A549 (cell line): Measurements from ENCODE around the gene CCL20.

Source experiments
- CHD4 ChIP-seq: fragments of 200-600 bp; sonication (generic); IDR thresholded peaks from 2 replicates; pipeline ENCODE4 v1.6.1; 2016; ENCODE audit warnings: antibody characterized with exemption, mild to moderate bottlenecking, borderline replicate concordance
- CTCF ChIP-seq: fragments of >200 bp; sonication (Bioruptor Twin); formaldehyde crosslinking; IDR thresholded peaks from 3 replicates; pipeline ENCODE4 v1.5.1; 2016
- ELK1 ChIP-seq: fragments of 150-350 bp; IDR thresholded peaks from 2 replicates; pipeline ENCODE4 v1.6.1; 2014; ENCODE audit warnings: low read depth, mild to moderate bottlenecking, low read length
- FOSL2 ChIP-seq, 2 experiments: fragments of 450-650 bp in 1 of 2; fragments of >200 bp in 1 of 2; sonication (Bioruptor Twin) in 1 of 2; formaldehyde crosslinking; IDR thresholded peaks; 2 replicates each; pipeline versions ENCODE4 v1.5.0 to v1.6.1; 2016 to 2020; ENCODE audit warnings: mild to moderate bottlenecking in 1 of 2, moderate library complexity in 1 of 2
- HOXA7 ChIP-seq: fragments of 250-450 bp; sonication (Bioruptor Pico); IDR thresholded peaks from 2 replicates; pipeline ENCODE4 v1.5.0; 2020; ENCODE audit warnings: mild to moderate bottlenecking, moderate library complexity
- HOXB13 ChIP-seq: fragments of 250-450 bp; sonication (Bioruptor Pico); IDR thresholded peaks from 2 replicates; pipeline ENCODE4 v1.5.0; 2020; ENCODE audit warnings: low read depth, mild to moderate bottlenecking, moderate library complexity
- JUN ChIP-seq, 2 experiments: fragments of >200 bp; sonication (Bioruptor Twin); formaldehyde crosslinking; IDR thresholded peaks; 2 replicates in 1 of 2; 3 replicates in 1 of 2; pipeline ENCODE4 v1.6.1; 2016 to 2017
- KDM5A ChIP-seq: fragments of 200-600 bp; sonication (generic); IDR thresholded peaks from 2 replicates; pipeline ENCODE4 v1.6.1; 2016; ENCODE audit warnings: antibody characterized with exemption, mild to moderate bottlenecking
- MAX ChIP-seq: IDR thresholded peaks from 2 replicates; pipeline ENCODE4 v1.6.1; 2012
- PBX3 ChIP-seq: IDR thresholded peaks from 2 replicates; pipeline ENCODE4 v1.6.1; 2012
- POLR2A ChIP-seq: IDR thresholded peaks from 2 replicates; pipeline ENCODE4 v1.6.1; 2012; ENCODE audit warnings: mild to moderate bottlenecking, low read length
- RFX5 ChIP-seq: fragments of 450-650 bp; IDR thresholded peaks from 2 replicates; pipeline ENCODE4 v1.7.1; 2014; ENCODE audit warnings: antibody characterized with exemption, mild to moderate bottlenecking, moderate library complexity

- no peak for TF ChIP-seq CHD4
- no peak for TF ChIP-seq PBX3
- no peak for TF ChIP-seq FOSL2 (IDR thresholded peaks at IDR 0.05)
- no peak; the same call in 1 of the 2 replicates for TF ChIP-seq FOSL2 (CRISPR knock-in tag; IDR thresholded peaks at IDR 0.05)
- peak in 1 of 2 experiments; percentile 84; a peak in 3 of 5 replicates for TF ChIP-seq JUN (IDR thresholded peaks at IDR 0.05)
- no peak for TF ChIP-seq CTCF
- TF ChIP-seq HOXB13 (CRISPR knock-in tag) = 0 out of 2 replicates have a peak, but pooled peaks have one; percentile 48
- TF ChIP-seq RFX5 = no peak
- TF ChIP-seq KDM5A = no peak
- no peak for TF ChIP-seq HOXA7 (CRISPR knock-in tag)
- no peak; the same call in 1 of the 2 replicates for TF ChIP-seq MAX
- no peak for TF ChIP-seq ELK1
- TF ChIP-seq POLR2A = no peak
Measured at GRCh38 chr2:227818675-227819397, 5.2 kb downstream of the CCL20 start.
